H1 (cell line): ENCODE measurements around the gene PEPD. TPM values are rescaled to one million over a fixed set of nuclear protein-coding genes. Genes with fewer than 3 reads are reported as not detected.

Experiments used
- CHD7 ChIP-seq: fragments of 300-600 bp; sonication (generic); IDR thresholded peaks from 2 replicates; pipeline ENCODE4 v1.7.1; 2012; ENCODE audit warnings: low read length, moderate library complexity, mild to moderate bottlenecking, inconsistent platforms; ENCODE audit not compliant: insufficient replicate concordance
- CTCF ChIP-seq, 3 experiments: IDR thresholded peaks; 1 replicate in 2 of 3; 2 replicates in 1 of 3; pipeline versions ENCODE4 v1.5.1 to v1.6.1; 2011; ENCODE audit warnings: low read length in 3 of 3, mild to moderate bottlenecking in 3 of 3, inconsistent platforms in 2 of 3, low read depth in 1 of 3, moderate library complexity in 1 of 3; ENCODE audit not compliant: insufficient read depth in 1 of 3; ENCODE audit errors: control extremely low read depth in 1 of 3
- E2F6 ChIP-seq: IDR thresholded peaks from 2 replicates; pipeline ENCODE4 v1.6.1; 2012; ENCODE audit warnings: inconsistent platforms
- JUND ChIP-seq: IDR thresholded peaks from 2 replicates; pipeline ENCODE4 v1.6.1; 2011; ENCODE audit warnings: mild to moderate bottlenecking, improper control_type of control experiment, low read length
- KDM4A ChIP-seq: IDR thresholded peaks from one replicate; pipeline ENCODE4 v1.7.1; 2012; ENCODE audit warnings: low read depth, mild to moderate bottlenecking, moderate library complexity, low read length, inconsistent platforms; ENCODE audit not compliant: severe bottlenecking
- POU5F1 ChIP-seq: IDR thresholded peaks from 2 replicates; pipeline ENCODE4 v1.6.1; 2011; ENCODE audit warnings: low read depth, mild to moderate bottlenecking, low read length, moderate library complexity
- SP2 ChIP-seq: IDR thresholded peaks from 2 replicates; pipeline ENCODE4 v1.6.1; 2012; ENCODE audit warnings: mild to moderate bottlenecking, low read length, inconsistent platforms
- YY1 ChIP-seq: IDR thresholded peaks from 2 replicates; pipeline ENCODE4 v1.6.1; 2011; ENCODE audit warnings: low read depth, mild to moderate bottlenecking, low read length
- polyA plus RNA-seq, 7 experiments: library from polyadenylated mRNA; depleted of rRNA in 3 of 7; stranded (reverse) in 5 of 7; unstranded in 2 of 7; fragments of >200 nt in 5 of 7; fragments of 200-250 nt in 2 of 7; gene quantifications; 1 replicate in 5 of 7; 2 replicates in 1 of 7; 4 replicates in 1 of 7; pipeline versions ENCODE4 v1.2.1 to v1.2.3, GENCODE V29; 2011 to 2013; ENCODE audit warnings: missing spikeins in 2 of 7, mixed read lengths in 2 of 7
- total RNA-seq: library from RNA; stranded (reverse); fragmentation: NEBNext Ultra II Directional; extraction: Animal tissue kit (Norgen Biotek cat#: 25700); gene quantifications from 2 replicates; pipeline ENCODE4 v1.2.1, GENCODE V29; 2021

The PEPD gene
- total and polyA plus RNA-seq, 2 of the 8 experiments (the other 6 are each of a cell fraction or from before 2014, with no cell fraction given) = 84.1 to 178 TPM

- TF ChIP-seq CTCF (IDR thresholded peaks at IDR 0.05; ENCODE audit: control extremely low read depth in 1 of 3, insufficient read depth in 1 of 3, low read depth in 1 of 3, low read length in 3 of 3) = no peak
- no peak for TF ChIP-seq POU5F1
- no peak for TF ChIP-seq JUND
- TF ChIP-seq YY1 = no peak
- no peak for TF ChIP-seq CHD7
- no peak for TF ChIP-seq E2F6
- TF ChIP-seq SP2 = no peak
- no peak for TF ChIP-seq KDM4A
These were observed 43.8 kb downstream of the PEPD start (continued) for GRCh38 chr19:33477781-33478180.
